ENCODE measurements around the gene ARMC2.

GRCh38 chr6:108902382-108902792 lies 54.2 kb downstream of the ARMC2 start:
- TF ChIP-seq CTCF (conservative IDR thresholded peaks at IDR 0.05; ENCODE audit: low read length) (no peak), EZH2phosphoT487 (IDR thresholded peaks at IDR 0.05; ENCODE audit: borderline replicate concordance) (no peak)
